Sigmoid colon (tissue), 7 donors: ENCODE results near the gene MAPT. TPM values are rescaled to one million over a fixed set of nuclear protein-coding genes. Genes with fewer than 3 reads are reported as not detected.

Experiments used
- DNase-seq: peaks from one replicate; pipeline ENCODE4 v3.0.0-alpha.2; 2019
- H3K27ac ChIP-seq, 4 donors: fragments of 200-600 bp; sonication (generic); one replicate each; pipeline ENCODE4 v1.5.1; 2016 to 2019; ENCODE audit warnings: mild to moderate bottlenecking in 1 of 4
- H3K27me3 ChIP-seq, 3 donors: fragments of 200-600 bp; sonication (generic); one replicate each; pipeline ENCODE4 v1.5.1; 2019; ENCODE audit warnings: mild to moderate bottlenecking in 1 of 3
- H3K36me3 ChIP-seq, 4 donors: fragments of 200-600 bp; sonication (generic); one replicate each; pipeline ENCODE4 v1.5.1; 2016 to 2019
- H3K4me1 ChIP-seq, 4 donors: fragments of 200-600 bp; sonication (generic); one replicate each; pipeline ENCODE4 v1.5.1; 2017 to 2019
- H3K4me3 ChIP-seq, 4 donors: fragments of 200-600 bp; sonication (generic); one replicate each; pipeline ENCODE4 v1.5.1; 2017 to 2019; ENCODE audit warnings: mild to moderate bottlenecking in 2 of 4, moderate library complexity in 1 of 4
- H3K9me3 ChIP-seq, 4 donors: fragments of 200-600 bp in 3 of 4; sonication (generic) in 3 of 4; one replicate each; pipeline versions ENCODE4 v1.5.1 to v1.6.1; 2013 to 2019
- CTCF ChIP-seq, 4 experiments: fragments of 450-650 bp in 3 of 4; fragments of 200-600 bp in 1 of 4; IDR thresholded peaks; one replicate each; pipeline ENCODE4 v1.5.1; 2016 to 2019; ENCODE audit warnings: antibody characterized with exemption in 4 of 4, mild to moderate bottlenecking in 3 of 4, moderate library complexity in 2 of 4
- EP300 ChIP-seq, 4 donors: sonication (generic); formaldehyde crosslinking; IDR thresholded peaks; one replicate each; pipeline ENCODE4 v1.6.1; 2017; ENCODE audit warnings: antibody characterized with exemption in 4 of 4
- POLR2A ChIP-seq, 2 donors: fragments of 450-650 bp; IDR thresholded peaks; one replicate each; pipeline ENCODE4 v1.6.1; 2016; ENCODE audit warnings: antibody characterized with exemption in 2 of 2, mild to moderate bottlenecking in 2 of 2, moderate library complexity in 2 of 2
- POLR2AphosphoS5 ChIP-seq, 4 donors: sonication (generic); formaldehyde crosslinking; IDR thresholded peaks; one replicate each; pipeline ENCODE4 v1.6.1; 2017; ENCODE audit warnings: antibody characterized with exemption in 4 of 4
- WGBS, 2 donors: extraction: QIAGEN DNeasy Blood & Tissue Kit; methylation state at CpG; one replicate each; pipeline ENCODE4 v1.1.7; 2013; 5-methylcytosine and 5-hydroxymethylcytosine counted together
- intact Hi-C: fragments of 100-400 bp; cut with DNase I; formaldehyde crosslinking; loops from one replicate; pipeline ENCODE4 v1.15.1; 2023
- polyA plus RNA-seq, 3 donors: library from polyadenylated mRNA; stranded (reverse); fragments of 200-250 nt; gene quantifications; one replicate each; pipeline ENCODE4 v1.2.3, GENCODE V29; 2013
- total RNA-seq, 4 donors: library from RNA; depleted of rRNA; stranded (reverse); fragments of >200 nt; gene quantifications; one replicate each; pipeline ENCODE4 v1.1.0, GENCODE V29; 2016
- donor health status: healthy with polysubstance abuse.
- donor health status: Bipolar disorder and iron deficiency.
- donor health status: healthy.

The MAPT gene
- total and polyA plus RNA-seq, 7 donors, result 0.60 to 20.5 (median 10.9) TPM; not detected in 1

DNA sequence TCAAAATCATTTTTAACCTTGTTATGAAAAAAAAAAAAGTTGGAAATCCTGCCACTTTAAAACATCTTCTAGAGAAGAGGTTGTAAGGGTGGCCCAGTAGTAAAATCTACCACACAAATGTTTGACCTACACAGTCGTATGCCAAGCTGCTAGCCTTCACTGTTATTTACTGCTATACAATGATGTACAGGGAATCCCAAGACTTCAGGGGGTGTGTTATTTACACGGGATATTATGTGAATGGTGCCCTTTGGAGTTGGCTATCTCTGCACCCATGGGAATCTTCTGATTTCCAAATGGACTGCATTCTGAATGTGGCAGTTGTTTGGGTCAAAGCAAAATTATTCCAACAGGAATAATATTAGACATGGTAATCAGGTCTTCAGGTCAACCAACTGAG lies 150.6 kb downstream of the MAPT start:
- intact Hi-C loops, result loop anchor here (1.0 kb wide), 2 partner anchors 148 to 168 kb away; partner anchors contain the start of gene KANSL1
- no peaks in the 10 kb centered on the region for H3K9me3 ChIP-seq
- peaks cover 0 to 62% (median 18%) of the 10 kb centered on the region in 4 donors for H3K36me3 ChIP-seq
- H3K4me1 ChIP-seq, result peaks cover 0 to 43% (median 32%) of the 10 kb centered on the region in 4 donors
- H3K27ac ChIP-seq, result peak overlapping the region in 3 of 4 donors; percentile 11 to 72 (median 66)
- WGBS, 2 donors, result 21 to 67% methylated on average over 2 of the region's 2 CpGs
- DNase-seq, result no peak
- TF ChIP-seq POLR2A (IDR thresholded peaks at IDR 0.05), result no peak
- TF ChIP-seq CTCF (IDR thresholded peaks at IDR 0.05), result no peak
- no peak for TF ChIP-seq EP300 (IDR thresholded peaks at IDR 0.05)
- TF ChIP-seq POLR2AphosphoS5 (IDR thresholded peaks at IDR 0.05), result no peak
- no peaks in the 10 kb centered on the region for H3K27me3 ChIP-seq
- no peak overlapping the region for H3K4me3 ChIP-seq

GRCh38 chr17:46045639-46046038 lies 151.3 kb downstream of the MAPT start:
- H3K27ac ChIP-seq, result peak overlapping the region in 3 of 4 donors; percentile 11 to 42 (median 22)
- TF ChIP-seq EP300 (IDR thresholded peaks at IDR 0.05) (no peak), POLR2AphosphoS5 (IDR thresholded peaks at IDR 0.05) (no peak), CTCF (IDR thresholded peaks at IDR 0.05) (no peak), POLR2A (IDR thresholded peaks at IDR 0.05) (no peak)
- intact Hi-C loops, result no loop called here
- peaks cover 3 to 69% (median 24%) of the 10 kb centered on the region in 4 donors for H3K36me3 ChIP-seq
- H3K4me1 ChIP-seq, result peaks cover 0 to 40% (median 29%) of the 10 kb centered on the region in 4 donors
- no peaks in the 10 kb centered on the region for H3K27me3 ChIP-seq
- no peak for DNase-seq
- 64 to 83% methylated on average over 3 of the region's 3 CpGs for WGBS, 2 donors
- no peaks in the 10 kb centered on the region for H3K9me3 ChIP-seq
- no peak overlapping the region for H3K4me3 ChIP-seq

DNA sequence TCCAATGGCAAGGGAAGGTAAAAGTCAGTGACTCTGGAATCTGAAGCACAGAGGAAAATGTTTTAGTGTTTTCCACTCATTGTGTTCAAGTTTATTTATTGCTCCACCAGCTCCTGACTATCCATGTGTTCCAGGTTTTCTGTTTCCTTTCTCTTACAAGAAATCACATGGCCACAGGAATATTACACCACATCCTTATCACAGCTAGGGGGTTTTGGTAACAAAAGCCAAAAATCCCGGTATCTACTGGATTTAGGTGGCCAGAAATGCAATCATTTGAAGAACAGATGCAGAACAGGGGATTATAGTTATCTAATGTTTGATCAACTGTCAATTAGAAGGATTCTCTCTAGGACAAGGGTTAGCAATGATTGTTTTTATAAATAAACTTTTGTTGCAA lies 152.6 kb downstream of the MAPT start:
- H3K27ac ChIP-seq, result peak overlapping the region in 2 of 4 donors; percentile 12 to 37
- 40 to 63% methylated on average over 1 of the region's 1 CpG for WGBS, 2 donors
- H3K4me3 ChIP-seq, result no peak overlapping the region
- intact Hi-C loops, result no loop called here
- peaks cover 0 to 51% (median 32%) of the 10 kb centered on the region in 4 donors for H3K4me1 ChIP-seq
- no peaks in the 10 kb centered on the region for H3K27me3 ChIP-seq
- TF ChIP-seq POLR2AphosphoS5 (IDR thresholded peaks at IDR 0.05), result peak in 1 of 4 donors; percentile 24
- TF ChIP-seq EP300 (IDR thresholded peaks at IDR 0.05), result no peak
- DNase-seq, result no peak
- H3K9me3 ChIP-seq, result no peaks in the 10 kb centered on the region
- peaks cover 3 to 61% (median 24%) of the 10 kb centered on the region in 4 donors for H3K36me3 ChIP-seq

DNA sequence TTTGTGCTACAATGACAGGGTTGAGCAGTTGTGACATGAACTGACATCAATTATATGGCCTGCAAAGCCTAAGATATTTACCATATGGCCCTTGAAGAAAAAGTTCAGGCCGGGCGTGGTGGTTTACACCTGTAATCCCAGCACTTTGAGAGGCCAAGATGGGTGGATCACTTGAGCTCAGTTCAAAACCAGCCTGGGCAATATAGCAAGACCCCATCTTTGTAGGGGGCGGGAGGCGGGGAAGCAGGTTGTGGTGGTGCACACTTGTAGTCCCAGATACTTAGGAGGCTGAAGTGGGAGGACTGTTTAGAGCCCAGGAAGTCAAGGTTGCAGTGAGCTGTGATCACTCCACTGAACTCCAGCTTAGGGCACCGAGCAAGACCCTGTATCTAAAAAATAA lies 153.0 kb downstream of the MAPT start:
- TF ChIP-seq POLR2A (IDR thresholded peaks at IDR 0.05), result no peak
- TF ChIP-seq POLR2AphosphoS5 (IDR thresholded peaks at IDR 0.05), result no peak
- TF ChIP-seq EP300 (IDR thresholded peaks at IDR 0.05), result no peak
- no peak for TF ChIP-seq CTCF (IDR thresholded peaks at IDR 0.05)
- Histone ChIP-seq H3K4me1 (peaks cover 0 to 55% (median 34%) of the 10 kb centered on the region in 4 donors), H3K4me3 (no peak overlapping the region), H3K9me3 (no peaks in the 10 kb centered on the region), H3K27me3 (no peaks in the 10 kb centered on the region), H3K27ac (peak overlapping the region in 2 of 4 donors; percentile 12 to 37), H3K36me3 (peaks cover 3 to 56% (median 24%) of the 10 kb centered on the region in 4 donors)
- WGBS, 2 donors, result 87 to 96% methylated on average over 5 of the region's 5 CpGs
- intact Hi-C loops, result no loop called here
- no peak for DNase-seq

DNA sequence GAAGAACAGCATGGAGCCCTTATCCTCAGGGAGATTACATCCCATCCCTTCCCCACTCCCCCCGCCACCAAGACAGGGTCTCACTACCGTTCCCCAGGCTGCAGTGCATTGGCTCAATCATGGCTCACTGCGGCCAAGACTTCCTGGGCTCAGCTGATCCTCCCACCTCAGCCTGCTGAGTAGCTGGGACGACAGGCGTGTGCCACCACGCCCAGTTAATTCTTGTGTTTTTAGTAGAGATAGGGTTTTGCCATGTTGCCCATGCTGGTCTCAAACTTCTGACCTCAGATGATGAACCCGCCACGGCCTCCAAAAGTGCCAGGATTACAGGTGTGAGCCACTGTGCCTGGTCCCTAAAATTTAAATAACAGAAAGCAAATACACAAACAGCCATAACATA lies 153.5 kb downstream of the MAPT start:
- no peaks in the 10 kb centered on the region for H3K27me3 ChIP-seq
- H3K36me3 ChIP-seq, result peaks cover 3 to 54% (median 24%) of the 10 kb centered on the region in 4 donors
- 82 to 93% methylated on average over 8 of the region's 8 CpGs for WGBS, 2 donors
- no peaks in the 10 kb centered on the region for H3K9me3 ChIP-seq
- DNase-seq, result no peak
- H3K4me1 ChIP-seq, result peaks cover 0 to 55% (median 33%) of the 10 kb centered on the region in 4 donors
- no peak overlapping the region for H3K4me3 ChIP-seq
- H3K27ac ChIP-seq, result no peak overlapping the region
- intact Hi-C loops, result no loop called here
- no peak for TF ChIP-seq POLR2A (IDR thresholded peaks at IDR 0.05)
- TF ChIP-seq POLR2AphosphoS5 (IDR thresholded peaks at IDR 0.05), result no peak
- no peak for TF ChIP-seq CTCF (IDR thresholded peaks at IDR 0.05)
- TF ChIP-seq EP300 (IDR thresholded peaks at IDR 0.05), result no peak
